Measurements from ENCODE around the gene PCNP. TPM values are rescaled to one million over a fixed set of nuclear protein-coding genes. Genes with fewer than 3 reads are reported as not detected.
"Not testable (repeated sequence)": the region's sequence is repeated elsewhere in the genome, so short reads cannot be mapped to it uniquely, and the experiment has no call there.

PCNP gene
- total RNA-seq, 1 experiment from 2014 or later = 165 TPM

GRCh38 chr3:101629219-101629618 is 55.2 kb downstream of the PCNP start:
- H3K9me3 ChIP-seq (ENCODE audit: control insufficient read depth, insufficient read depth, low read depth, low read length) = no peaks in the 10 kb centered on the region
- CTCF ChIA-PET = no interaction called here
- no peaks in the 10 kb centered on the region for H3K27me3 ChIP-seq (ENCODE audit: control insufficient read depth, insufficient read depth, low read length)
- DNase-seq (ENCODE audit: low read depth, low spot score) = no peak
- TF ChIP-seq TCF7L2 (IDR thresholded peaks at IDR 0.05; ENCODE audit: low read depth, low read length) = no peak
- TF ChIP-seq CTCF (IDR thresholded peaks at IDR 0.05) = no peak
- TF ChIP-seq REST (IDR thresholded peaks at IDR 0.05; ENCODE audit: insufficient read depth in 1 of 2, low read depth in 2 of 2, low read length in 1 of 2) = no peak
- TF ChIP-seq SIN3A (IDR thresholded peaks at IDR 0.05; ENCODE audit: borderline replicate concordance, insufficient read depth, low read depth, low read length) = no peak
- TF ChIP-seq POLR2AphosphoS5 (IDR thresholded peaks at IDR 0.05; ENCODE audit: low read depth, low read length) = no peak
- no peak overlapping the region for H3K4me3 ChIP-seq (ENCODE audit: low read depth in 2 of 2, low read length in 2 of 2)
- ATAC-seq = no peak
- POLR2A ChIA-PET = no interaction called here
- H3K27ac ChIP-seq (ENCODE audit: low read length) = no peak overlapping the region
- BruUV-seq (replicated peaks) = no TSS peak
- no peaks in the 10 kb centered on the region for H3K4me1 ChIP-seq (ENCODE audit: control insufficient read depth, insufficient read depth, low read length)
- intact Hi-C loops (cut with micrococcal nuclease; ENCODE audit: unreplicated experiment) (no loop called here), in situ Hi-C loops (cut with HindIII; ENCODE audit: low pct_unique_long_range_greater_than_20kb, low sequenced_read_pairs) (no loop called here)
- H3K36me3 ChIP-seq (ENCODE audit: control insufficient read depth, insufficient read depth, low read length) = no peaks in the 10 kb centered on the region

GRCh38 chr3:101631098-101631796 is 57.3 kb downstream of the PCNP start:
- ChIA-PET POLR2A (no interaction called here), CTCF (interaction anchor here (0.6 kb wide), 1 partner anchor 1168 kb away, joined by 4 read pairs; no protein-coding TSS in a partner anchor)
- ATAC-seq (no peak), DNase-seq (ENCODE audit: low read depth, low spot score) (no peak)
- Histone ChIP-seq H3K4me1 (ENCODE audit: control insufficient read depth, insufficient read depth, low read length) (0 out of 2 replicates have a peak, but pooled peaks cover 2% of the 10 kb centered on the region), H3K9me3 (ENCODE audit: control insufficient read depth, insufficient read depth, low read depth, low read length) (no peaks in the 10 kb centered on the region), H3K4me3 (ENCODE audit: low read depth in 2 of 2, low read length in 2 of 2) (no peak overlapping the region), H3K36me3 (ENCODE audit: control insufficient read depth, insufficient read depth, low read length) (no peaks in the 10 kb centered on the region), H3K27me3 (ENCODE audit: control insufficient read depth, insufficient read depth, low read length) (no peaks in the 10 kb centered on the region), H3K27ac (ENCODE audit: low read length) (no peak overlapping the region)
- intact Hi-C loops (cut with micrococcal nuclease; ENCODE audit: unreplicated experiment) = no loop called here
- in situ Hi-C loops (cut with HindIII; ENCODE audit: low pct_unique_long_range_greater_than_20kb, low sequenced_read_pairs) = no loop called here
- TF ChIP-seq SIN3A (IDR thresholded peaks at IDR 0.05; ENCODE audit: borderline replicate concordance, insufficient read depth, low read depth, low read length) = no peak
- no peak for TF ChIP-seq TCF7L2 (IDR thresholded peaks at IDR 0.05; ENCODE audit: low read depth, low read length)
- no peak for TF ChIP-seq CTCF (IDR thresholded peaks at IDR 0.05)
- TF ChIP-seq REST (IDR thresholded peaks at IDR 0.05; ENCODE audit: insufficient read depth in 1 of 2, low read depth in 2 of 2, low read length in 1 of 2) = no peak
- TF ChIP-seq POLR2AphosphoS5 (IDR thresholded peaks at IDR 0.05; ENCODE audit: low read depth, low read length) = no peak
- no TSS peak for BruUV-seq (replicated peaks)

GRCh38 chr3:101631959-101632358 is 58.0 kb downstream of the PCNP start:
- in situ Hi-C loops (cut with HindIII; ENCODE audit: low pct_unique_long_range_greater_than_20kb, low sequenced_read_pairs) = not testable (repeated sequence)

More at GRCh38 chr3:101631959-101632358, 58.0 kb downstream of the PCNP start:
- H3K9me3 ChIP-seq (ENCODE audit: control insufficient read depth, insufficient read depth, low read depth, low read length); H3K27ac ChIP-seq (ENCODE audit: low read length); DNase-seq (ENCODE audit: low read depth, low spot score); BruUV-seq (replicated peaks); H3K36me3 ChIP-seq (ENCODE audit: control insufficient read depth, insufficient read depth, low read length); intact Hi-C loops (cut with micrococcal nuclease; ENCODE audit: unreplicated experiment); ATAC-seq; H3K4me1 ChIP-seq (ENCODE audit: control insufficient read depth, insufficient read depth, low read length); H3K27me3 ChIP-seq (ENCODE audit: control insufficient read depth, insufficient read depth, low read length); H3K4me3 ChIP-seq (ENCODE audit: low read depth in 2 of 2, low read length in 2 of 2): not testable (repeated sequence)
- POLR2A ChIA-PET = interaction anchor here (0.6 kb wide), 1 partner anchor 17 kb away, joined by 3 read pairs; no protein-coding TSS in a partner anchor
- CTCF ChIA-PET = interaction anchor here (0.6 kb wide), 1 partner anchor 1169 kb away, joined by 4 read pairs; no protein-coding TSS in a partner anchor
